Measurements from ENCODE around the gene LILRB2. TPM values are rescaled to one million over a fixed set of nuclear protein-coding genes. Genes with fewer than 3 reads are reported as not detected.
"Not testable (repeated sequence)": the region's sequence is repeated elsewhere in the genome, so short reads cannot be mapped to it uniquely, and the experiment has no call there.

The LILRB2 gene
- total RNA-seq, 1 experiment from 2014 or later: 0.22 TPM

GRCh38 chr19:54252243-54252642 is 28.7 kb downstream of the LILRB2 start:
- H3K27ac ChIP-seq (ENCODE audit: low read length): no peak overlapping the region
- no peaks in the 10 kb centered on the region for H3K9me2 ChIP-seq (replicated peaks; ENCODE audit: insufficient read depth, low read length)
- H3K36me3 ChIP-seq (ENCODE audit: insufficient read depth, low read length): no peaks in the 10 kb centered on the region
- no peak overlapping the region for H2AFZ ChIP-seq (ENCODE audit: low read length)
- DNase-seq: no peak
- H3K9ac ChIP-seq (ENCODE audit: low read length): no peak overlapping the region
- H3K4me1 ChIP-seq (ENCODE audit: low read length): no peaks in the 10 kb centered on the region
- H3K27me3 ChIP-seq (ENCODE audit: low read length): no peaks in the 10 kb centered on the region
- H3K9me3 ChIP-seq (ENCODE audit: low read length): no peaks in the 10 kb centered on the region
- H3K79me2 ChIP-seq (ENCODE audit: low read length): no peaks in the 10 kb centered on the region
- no peak overlapping the region for H3K4me2 ChIP-seq (ENCODE audit: low read depth, low read length, poor library complexity, severe bottlenecking)
- H3K4me3 ChIP-seq (ENCODE audit: low read length): no peak overlapping the region
- H4K20me1 ChIP-seq (ENCODE audit: insufficient read depth, low read depth, low read length): no peaks in the 10 kb centered on the region; the same call in 1 of the 2 replicates

- no peaks in the 10 kb centered on the region for H3K4me1 ChIP-seq (ENCODE audit: low read length)
- no peaks in the 10 kb centered on the region for H3K79me2 ChIP-seq (ENCODE audit: low read length)
- H2AFZ ChIP-seq (ENCODE audit: low read length): no peak overlapping the region
- H3K27ac ChIP-seq (ENCODE audit: low read length): no peak overlapping the region
- H3K9me2 ChIP-seq (replicated peaks; ENCODE audit: insufficient read depth, low read length): no peaks in the 10 kb centered on the region
- no peaks in the 10 kb centered on the region for H3K9me3 ChIP-seq (ENCODE audit: low read length)
- no peaks in the 10 kb centered on the region for H4K20me1 ChIP-seq (ENCODE audit: insufficient read depth, low read depth, low read length)
- H3K27me3 ChIP-seq (ENCODE audit: low read length): no peaks in the 10 kb centered on the region
- no peak overlapping the region for H3K9ac ChIP-seq (ENCODE audit: low read length)
- H3K4me2 ChIP-seq (ENCODE audit: low read depth, low read length, poor library complexity, severe bottlenecking): no peak overlapping the region
- no peak for DNase-seq
- no peak overlapping the region for H3K4me3 ChIP-seq (ENCODE audit: low read length)
- H3K36me3 ChIP-seq (ENCODE audit: insufficient read depth, low read length): no peaks in the 10 kb centered on the region
These were observed 32.8 kb downstream of the LILRB2 start for GRCh38 chr19:54248016-54248601.

GRCh38 chr19:54247106-54247930 is 33.6 kb downstream of the LILRB2 start:
- DNase-seq: no peak
- no peaks in the 10 kb centered on the region for H3K79me2 ChIP-seq (ENCODE audit: low read length)
- no peaks in the 10 kb centered on the region for H3K9me3 ChIP-seq (ENCODE audit: low read length)
- H3K36me3 ChIP-seq (ENCODE audit: insufficient read depth, low read length): no peaks in the 10 kb centered on the region
- H2AFZ ChIP-seq (ENCODE audit: low read length): no peak overlapping the region
- H3K9ac ChIP-seq (ENCODE audit: low read length): no peak overlapping the region
- H4K20me1 ChIP-seq (ENCODE audit: insufficient read depth, low read depth, low read length): no peaks in the 10 kb centered on the region
- no peaks in the 10 kb centered on the region for H3K9me2 ChIP-seq (replicated peaks; ENCODE audit: insufficient read depth, low read length)
- H3K4me2 ChIP-seq (ENCODE audit: low read depth, low read length, poor library complexity, severe bottlenecking): no peak overlapping the region
- no peaks in the 10 kb centered on the region for H3K27me3 ChIP-seq (ENCODE audit: low read length)
- no peak overlapping the region for H3K4me3 ChIP-seq (ENCODE audit: low read length)
- H3K4me1 ChIP-seq (ENCODE audit: low read length): no peaks in the 10 kb centered on the region
- H3K27ac ChIP-seq (ENCODE audit: low read length): no peak overlapping the region

GRCh38 chr19:54245936-54246335 is 35.0 kb downstream of the LILRB2 start:
- Histone ChIP-seq H3K9me2 (replicated peaks; ENCODE audit: insufficient read depth, low read length) (no peaks in the 10 kb centered on the region), H3K4me3 (ENCODE audit: low read length) (no peak overlapping the region), H3K9me3 (ENCODE audit: low read length) (no peaks in the 10 kb centered on the region), H3K79me2 (ENCODE audit: low read length) (no peaks in the 10 kb centered on the region), H3K27ac (ENCODE audit: low read length) (no peak overlapping the region), H3K27me3 (ENCODE audit: low read length) (no peaks in the 10 kb centered on the region), H3K9ac (ENCODE audit: low read length) (no peak overlapping the region), H2AFZ (ENCODE audit: low read length) (no peak overlapping the region), H3K4me2 (ENCODE audit: low read depth, low read length, poor library complexity, severe bottlenecking) (no peak overlapping the region), H4K20me1 (ENCODE audit: insufficient read depth, low read depth, low read length) (no peaks in the 10 kb centered on the region), H3K4me1 (ENCODE audit: low read length) (no peaks in the 10 kb centered on the region), H3K36me3 (ENCODE audit: insufficient read depth, low read length) (no peaks in the 10 kb centered on the region)
- DNase-seq: no peak

GRCh38 chr19:54243809-54244208 is 37.1 kb downstream of the LILRB2 start:
- H4K20me1 ChIP-seq (ENCODE audit: insufficient read depth, low read depth, low read length); H2AFZ ChIP-seq (ENCODE audit: low read length); H3K27ac ChIP-seq (ENCODE audit: low read length); H3K9me2 ChIP-seq (replicated peaks; ENCODE audit: insufficient read depth, low read length); DNase-seq; H3K4me3 ChIP-seq (ENCODE audit: low read length); H3K27me3 ChIP-seq (ENCODE audit: low read length); H3K9me3 ChIP-seq (ENCODE audit: low read length); H3K9ac ChIP-seq (ENCODE audit: low read length); H3K4me1 ChIP-seq (ENCODE audit: low read length); H3K79me2 ChIP-seq (ENCODE audit: low read length); H3K36me3 ChIP-seq (ENCODE audit: insufficient read depth, low read length); H3K4me2 ChIP-seq (ENCODE audit: low read depth, low read length, poor library complexity, severe bottlenecking): not testable (repeated sequence)

- H3K27ac ChIP-seq (ENCODE audit: low read length); H3K9me3 ChIP-seq (ENCODE audit: low read length); H3K9ac ChIP-seq (ENCODE audit: low read length); H2AFZ ChIP-seq (ENCODE audit: low read length); DNase-seq; H3K9me2 ChIP-seq (replicated peaks; ENCODE audit: insufficient read depth, low read length); H3K79me2 ChIP-seq (ENCODE audit: low read length); H3K4me2 ChIP-seq (ENCODE audit: low read depth, low read length, poor library complexity, severe bottlenecking); H3K36me3 ChIP-seq (ENCODE audit: insufficient read depth, low read length); H3K27me3 ChIP-seq (ENCODE audit: low read length); H3K4me1 ChIP-seq (ENCODE audit: low read length); H3K4me3 ChIP-seq (ENCODE audit: low read length); H4K20me1 ChIP-seq (ENCODE audit: insufficient read depth, low read depth, low read length): not testable (repeated sequence)
These were observed 38.3 kb downstream of the LILRB2 start, which contains the start of gene LILRA6 for GRCh38 chr19:54242646-54243045. Gene LILRA6, minus strand, starts transcription at chr19:54242790.

- H3K9ac ChIP-seq (ENCODE audit: low read length); H3K27ac ChIP-seq (ENCODE audit: low read length); H3K4me2 ChIP-seq (ENCODE audit: low read depth, low read length, poor library complexity, severe bottlenecking); H3K9me3 ChIP-seq (ENCODE audit: low read length); H3K9me2 ChIP-seq (replicated peaks; ENCODE audit: insufficient read depth, low read length); H3K4me3 ChIP-seq (ENCODE audit: low read length); H3K79me2 ChIP-seq (ENCODE audit: low read length); H4K20me1 ChIP-seq (ENCODE audit: insufficient read depth, low read depth, low read length); H3K36me3 ChIP-seq (ENCODE audit: insufficient read depth, low read length); H3K27me3 ChIP-seq (ENCODE audit: low read length); H2AFZ ChIP-seq (ENCODE audit: low read length); DNase-seq; H3K4me1 ChIP-seq (ENCODE audit: low read length): not testable (repeated sequence)
These were observed 38.7 kb downstream of the LILRB2 start for GRCh38 chr19:54242234-54242633.

GRCh38 chr19:54240372-54241336 is 40.3 kb downstream of the LILRB2 start:
- not testable (repeated sequence) for H3K9ac ChIP-seq (ENCODE audit: low read length); H3K9me3 ChIP-seq (ENCODE audit: low read length); H3K36me3 ChIP-seq (ENCODE audit: insufficient read depth, low read length); H3K4me2 ChIP-seq (ENCODE audit: low read depth, low read length, poor library complexity, severe bottlenecking); H3K4me1 ChIP-seq (ENCODE audit: low read length); H4K20me1 ChIP-seq (ENCODE audit: insufficient read depth, low read depth, low read length); H3K9me2 ChIP-seq (replicated peaks; ENCODE audit: insufficient read depth, low read length); DNase-seq; H3K79me2 ChIP-seq (ENCODE audit: low read length); H3K4me3 ChIP-seq (ENCODE audit: low read length); H3K27ac ChIP-seq (ENCODE audit: low read length); H3K27me3 ChIP-seq (ENCODE audit: low read length); H2AFZ ChIP-seq (ENCODE audit: low read length)

Measured in Karpas-422 (cell line).